Hepatocyte (in vitro differentiated cells): ENCODE data around the gene COL28A1. TPM values are rescaled to one million over a fixed set of nuclear protein-coding genes. Genes with fewer than 3 reads are reported as not detected.
"Not testable (repeated sequence)": the region's sequence is repeated elsewhere in the genome, so short reads cannot be mapped to it uniquely, and the experiment has no call there.

ENCODE experiments used
- DNase-seq: peaks from one replicate; pipeline ENCODE4 v3.0.0-alpha.2; 2016; ENCODE audit warnings: low spot score
- H2AFZ ChIP-seq: fragments of 200-600 bp; sonication (generic); 2 replicates; pipeline ENCODE4 v1.6.0; 2016; ENCODE audit warnings: antibody characterized with exemption, mild to moderate bottlenecking
- H3K27ac ChIP-seq: fragments of 200-600 bp; sonication (generic); 2 replicates; pipeline ENCODE4 v1.5.1; 2016; ENCODE audit warnings: mild to moderate bottlenecking
- H3K27me3 ChIP-seq: fragments of 200-600 bp; sonication (generic); 2 replicates; pipeline ENCODE4 v1.6.1; 2016
- H3K36me3 ChIP-seq: fragments of 200-600 bp; sonication (generic); replicated peaks from 2 replicates; pipeline ENCODE4 v1.5.1; 2016; ENCODE audit warnings: low read depth; ENCODE audit not compliant: insufficient read depth
- H3K4me1 ChIP-seq: fragments of 200-600 bp; sonication (generic); 2 replicates; pipeline ENCODE4 v1.5.1; 2016; ENCODE audit warnings: mild to moderate bottlenecking, moderate library complexity; ENCODE audit not compliant: insufficient read depth
- H3K4me2 ChIP-seq: fragments of 200-600 bp; sonication (generic); 2 replicates; pipeline ENCODE4 v1.6.0; 2016
- H3K4me3 ChIP-seq: fragments of 200-600 bp; sonication (generic); 2 replicates; pipeline ENCODE4 v1.5.1; 2016; ENCODE audit warnings: mild to moderate bottlenecking
- H3K79me2 ChIP-seq: fragments of 200-600 bp; sonication (generic); 2 replicates; pipeline ENCODE4 v1.6.0; 2017; ENCODE audit warnings: mild to moderate bottlenecking
- H3K9me2 ChIP-seq: fragments of 200-600 bp; sonication (generic); replicated peaks from 2 replicates; pipeline ENCODE4 v1.6.0; 2017; ENCODE audit warnings: mild to moderate bottlenecking; ENCODE audit not compliant: insufficient read depth
- H3K9me3 ChIP-seq: fragments of 200-600 bp; sonication (generic); 2 replicates; pipeline ENCODE4 v1.5.1; 2016; ENCODE audit warnings: low read depth, mild to moderate bottlenecking
- H4K20me1 ChIP-seq: fragments of 200-600 bp; sonication (generic); 2 replicates; pipeline ENCODE4 v1.6.0; 2016; ENCODE audit warnings: mild to moderate bottlenecking; ENCODE audit not compliant: insufficient read depth, poor library complexity, severe bottlenecking
- EZH2 ChIP-seq: fragments of 200-600 bp; sonication (generic); IDR thresholded peaks from 2 replicates; pipeline ENCODE4 v1.6.1; 2016; ENCODE audit warnings: antibody characterized with exemption, mild to moderate bottlenecking, borderline replicate concordance
- EZH2phosphoT487 ChIP-seq: fragments of 200-600 bp; sonication (generic); IDR thresholded peaks from one replicate; pipeline ENCODE4 v1.6.1; 2018; ENCODE audit warnings: antibody characterized with exemption, mild to moderate bottlenecking, low read depth, moderate library complexity; ENCODE audit not compliant: unreplicated experiment, severe bottlenecking
- WGBS: methylation state at CpG from one replicate; pipeline ENCODE4 v1.1.6; 2016; ENCODE audit warnings: low lambda C conversion rate; ENCODE audit errors: missing lambda C conversion rate; 5-methylcytosine and 5-hydroxymethylcytosine counted together
- polyA plus RNA-seq: library from polyadenylated mRNA; unstranded; fragments of >200 nt; fragmentation: Nextera tagmentation; extraction: Ambion mirVana; gene quantifications from 2 replicates; pipeline ENCODE4 v1.2.1, GENCODE V29; 2016
- total RNA-seq: library from RNA; depleted of rRNA; stranded (reverse); fragments of >200 nt; gene quantifications from 2 replicates; pipeline ENCODE4 v1.2.3, GENCODE V29; 2014
- TF ChIP-seq, protein P1 (sequence below): fragments of 200-600 bp; sonication (generic); IDR thresholded peaks from 2 replicates; pipeline ENCODE4 v1.5.1; 2016; ENCODE audit warnings: antibody characterized with exemption, mild to moderate bottlenecking; ENCODE audit not compliant: poor library complexity

COL28A1 gene
- total and polyA plus RNA-seq, 2 experiments from 2014 or later: 0.28 to 0.47 TPM

- H2AFZ ChIP-seq: no peak overlapping the region
- no peak for DNase-seq
- no peaks in the 10 kb centered on the region for H3K9me2 ChIP-seq
- no peak overlapping the region for H3K4me3 ChIP-seq
- H3K4me2 ChIP-seq: no peak overlapping the region
- no peaks in the 10 kb centered on the region for H3K36me3 ChIP-seq
- no peaks in the 10 kb centered on the region for H3K4me1 ChIP-seq
- H3K9me3 ChIP-seq: no peaks in the 10 kb centered on the region
- H4K20me1 ChIP-seq: no peaks in the 10 kb centered on the region
- H3K27ac ChIP-seq: no peak overlapping the region
- H3K27me3 ChIP-seq: no peaks in the 10 kb centered on the region
- no peaks in the 10 kb centered on the region for H3K79me2 ChIP-seq
- no peak for TF ChIP-seq EZH2phosphoT487
- TF ChIP-seq, protein P1, sequence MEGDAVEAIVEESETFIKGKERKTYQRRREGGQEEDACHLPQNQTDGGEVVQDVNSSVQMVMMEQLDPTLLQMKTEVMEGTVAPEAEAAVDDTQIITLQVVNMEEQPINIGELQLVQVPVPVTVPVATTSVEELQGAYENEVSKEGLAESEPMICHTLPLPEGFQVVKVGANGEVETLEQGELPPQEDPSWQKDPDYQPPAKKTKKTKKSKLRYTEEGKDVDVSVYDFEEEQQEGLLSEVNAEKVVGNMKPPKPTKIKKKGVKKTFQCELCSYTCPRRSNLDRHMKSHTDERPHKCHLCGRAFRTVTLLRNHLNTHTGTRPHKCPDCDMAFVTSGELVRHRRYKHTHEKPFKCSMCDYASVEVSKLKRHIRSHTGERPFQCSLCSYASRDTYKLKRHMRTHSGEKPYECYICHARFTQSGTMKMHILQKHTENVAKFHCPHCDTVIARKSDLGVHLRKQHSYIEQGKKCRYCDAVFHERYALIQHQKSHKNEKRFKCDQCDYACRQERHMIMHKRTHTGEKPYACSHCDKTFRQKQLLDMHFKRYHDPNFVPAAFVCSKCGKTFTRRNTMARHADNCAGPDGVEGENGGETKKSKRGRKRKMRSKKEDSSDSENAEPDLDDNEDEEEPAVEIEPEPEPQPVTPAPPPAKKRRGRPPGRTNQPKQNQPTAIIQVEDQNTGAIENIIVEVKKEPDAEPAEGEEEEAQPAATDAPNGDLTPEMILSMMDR: no peak
- no peak for TF ChIP-seq EZH2
These were observed 130.2 kb downstream of the COL28A1 start for GRCh38 chr7:7405461-7405860.

DNA sequence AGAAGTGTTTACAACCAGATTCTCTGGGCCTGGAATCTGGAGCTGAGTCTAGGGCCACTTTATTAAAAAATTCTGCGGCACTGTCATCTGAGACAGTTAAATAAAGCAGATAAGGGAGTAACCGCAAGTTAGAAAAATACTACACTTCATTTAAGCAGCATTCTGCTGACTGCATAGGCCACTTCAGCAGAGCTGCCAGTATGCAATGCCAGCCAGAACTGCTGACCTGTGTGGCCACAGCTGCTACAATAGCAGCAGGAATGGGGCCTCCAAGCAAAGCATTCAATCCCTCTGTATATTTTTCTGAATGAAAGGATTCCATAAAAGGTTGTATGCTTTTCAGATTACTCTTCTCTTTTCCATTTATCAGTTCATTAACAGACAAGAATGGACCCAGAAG is 136.0 kb downstream of the COL28A1 start:
- no peak overlapping the region for H3K4me2 ChIP-seq
- H2AFZ ChIP-seq: no peak overlapping the region
- H3K27ac ChIP-seq: no peak overlapping the region
- 85% methylated on average over 2 of the region's 2 CpGs for WGBS
- H3K79me2 ChIP-seq: no peaks in the 10 kb centered on the region
- H3K9me3 ChIP-seq: no peaks in the 10 kb centered on the region
- H3K4me1 ChIP-seq: no peaks in the 10 kb centered on the region
- no peak for DNase-seq
- no peak for TF ChIP-seq EZH2
- TF ChIP-seq, protein P1: no peak
- no peak for TF ChIP-seq EZH2phosphoT487
- H3K27me3 ChIP-seq: no peaks in the 10 kb centered on the region
- no peaks in the 10 kb centered on the region for H4K20me1 ChIP-seq
- H3K36me3 ChIP-seq: no peaks in the 10 kb centered on the region
- no peak overlapping the region for H3K4me3 ChIP-seq
- no peaks in the 10 kb centered on the region for H3K9me2 ChIP-seq

DNA sequence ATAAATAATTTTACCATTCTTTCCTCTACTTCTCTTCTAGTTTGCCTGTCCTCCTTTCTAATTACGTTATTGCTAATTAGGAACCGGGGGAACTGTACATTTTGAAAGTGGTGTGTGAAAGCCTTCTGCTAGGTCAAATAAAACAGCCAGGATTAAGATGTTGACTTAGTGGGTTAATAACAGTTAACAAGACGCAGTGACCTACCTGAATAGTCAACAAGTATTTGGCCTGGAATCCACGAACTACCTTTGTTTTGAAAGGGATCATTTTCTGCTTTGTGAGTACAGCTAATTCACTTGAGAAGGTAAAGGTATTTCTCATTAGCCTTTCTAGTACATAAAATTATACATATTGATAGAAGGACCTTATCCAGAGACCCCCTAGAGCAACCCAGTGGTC is 139.9 kb downstream of the COL28A1 start:
- no peak overlapping the region for H3K27ac ChIP-seq
- 39% methylated on average over 4 of the region's 4 CpGs for WGBS

GRCh38 chr7:7388164-7388563 is 147.5 kb downstream of the COL28A1 start:
- H3K27ac ChIP-seq, H3K27me3 ChIP-seq, H4K20me1 ChIP-seq, H3K4me2 ChIP-seq, H3K9me3 ChIP-seq, DNase-seq, H3K79me2 ChIP-seq, H2AFZ ChIP-seq, H3K4me1 ChIP-seq, H3K9me2 ChIP-seq, H3K36me3 ChIP-seq, H3K4me3 ChIP-seq: not testable (repeated sequence)
- 97% methylated on average over 4 of the region's 4 CpGs for WGBS

More for the DNA sequence above, 139.9 kb downstream of the COL28A1 start:
- no peak overlapping the region for H3K4me2 ChIP-seq
- H3K36me3 ChIP-seq: no peaks in the 10 kb centered on the region
- TF ChIP-seq, protein P1: no peak
- TF ChIP-seq EZH2: no peak
- no peak for TF ChIP-seq EZH2phosphoT487
- no peaks in the 10 kb centered on the region for H3K27me3 ChIP-seq
- H3K9me3 ChIP-seq: no peaks in the 10 kb centered on the region
- H3K9me2 ChIP-seq: no peaks in the 10 kb centered on the region
- no peaks in the 10 kb centered on the region for H3K4me1 ChIP-seq
- H4K20me1 ChIP-seq: no peaks in the 10 kb centered on the region
- H2AFZ ChIP-seq: no peak overlapping the region
- H3K79me2 ChIP-seq: no peaks in the 10 kb centered on the region
- no peak for DNase-seq
- no peak overlapping the region for H3K4me3 ChIP-seq
